Measurements from ENCODE around the gene ATXN1.

The ATXN1 gene

DNA sequence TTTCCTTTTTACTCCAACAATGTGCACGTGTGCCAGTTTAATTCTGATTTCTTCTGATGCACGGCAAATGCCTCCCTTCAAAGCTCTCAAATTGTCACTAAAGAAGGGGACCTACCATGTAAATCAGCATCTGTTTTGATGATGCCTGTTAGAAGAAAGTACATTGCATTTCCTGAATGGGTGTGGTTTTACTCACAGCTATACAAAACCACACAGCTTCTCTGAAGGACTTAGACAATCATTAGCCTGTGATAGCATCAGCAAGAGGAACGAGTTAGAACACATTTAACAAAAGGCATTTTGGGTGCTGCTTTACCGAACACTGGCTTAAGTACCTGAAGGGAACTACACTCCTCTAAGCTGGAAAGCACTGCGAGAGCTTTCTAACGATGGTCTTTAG, 109.4 kb downstream of the ATXN1 start:
- TF ChIP-seq ZNF426 (tag by site-specific recombination; IDR thresholded peaks at IDR 0.05) (no peak), ZFHX2 (tag by site-specific recombination; conservative IDR thresholded peaks at IDR 0.05) (no peak), ZNF223 (tag by site-specific recombination; IDR thresholded peaks at IDR 0.05) (no peak), ZBTB1 (tag by site-specific recombination; IDR thresholded peaks at IDR 0.05) (no peak), ZNF132 (tag by site-specific recombination; IDR thresholded peaks at IDR 0.05; ENCODE audit: borderline replicate concordance) (no peak), BCL11A (tag by site-specific recombination; IDR thresholded peaks at IDR 0.05; ENCODE audit: low read depth) (no peak), ZNF701 (tag by site-specific recombination; IDR thresholded peaks at IDR 0.05) (no peak), ZNF473 (tag by site-specific recombination; IDR thresholded peaks at IDR 0.05) (no peak), SCRT1 (tag by site-specific recombination; IDR thresholded peaks at IDR 0.05; ENCODE audit: borderline replicate concordance) (no peak), ZNF114 (tag by site-specific recombination; IDR thresholded peaks at IDR 0.05) (no peak)
- Histone ChIP-seq H3K27ac (ENCODE audit: extremely low read depth, low read depth, low read length) (no peak overlapping the region), H3K9me3 (ENCODE audit: control insufficient read depth, insufficient read depth, low read depth, low read length) (no peaks in the 10 kb centered on the region), H3K4me3 (ENCODE audit: low read depth, low read length) (no peak overlapping the region), H3K36me3 (ENCODE audit: control insufficient read depth in 2 of 2, insufficient read depth in 1 of 2, low read length in 2 of 2) (peaks cover 3 to 6% of the 10 kb centered on the region in 2 experiments), H3K4me1 (ENCODE audit: control insufficient read depth, insufficient read depth, low read length) (no peaks in the 10 kb centered on the region)
- POLR2A ChIA-PET, result no interaction called here
- CTCF ChIA-PET, result interaction anchor here (1.0 kb wide), 1 partner anchor 434 kb away, joined by 3 read pairs; no protein-coding TSS in a partner anchor

DNA sequence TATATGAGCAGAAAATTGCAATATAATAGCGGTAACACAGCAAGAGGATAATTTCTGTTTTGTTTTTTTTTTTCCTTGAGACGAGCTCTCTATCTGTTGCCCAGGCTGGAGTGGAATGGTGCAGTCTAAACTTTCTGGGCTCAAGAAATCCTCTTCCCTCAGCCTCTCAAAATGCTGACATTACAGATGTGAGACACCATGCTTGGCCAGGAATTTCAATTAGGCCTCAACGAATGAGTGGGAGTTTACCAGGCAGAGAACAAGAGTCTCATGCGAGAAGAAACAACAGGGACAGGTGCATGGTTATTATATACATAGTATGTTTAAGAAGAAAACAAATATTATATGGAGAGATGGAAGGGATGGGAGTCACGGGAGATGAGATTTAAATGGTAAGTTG, 111.4 kb downstream of the ATXN1 start:
- H3K27ac ChIP-seq (ENCODE audit: extremely low read depth, low read depth, low read length), result no peak overlapping the region
- H3K4me1 ChIP-seq (ENCODE audit: control insufficient read depth, insufficient read depth, low read length), result no peaks in the 10 kb centered on the region
- H3K36me3 ChIP-seq (ENCODE audit: control insufficient read depth in 2 of 2, insufficient read depth in 1 of 2, low read length in 2 of 2), result peaks cover 0 to 5% of the 10 kb centered on the region in 2 experiments; a peak in 2 of 3 replicates
- no peak overlapping the region for H3K4me3 ChIP-seq (ENCODE audit: low read depth, low read length)
- POLR2A ChIA-PET, result no interaction called here
- H3K9me3 ChIP-seq (ENCODE audit: control insufficient read depth, insufficient read depth, low read depth, low read length), result no peaks in the 10 kb centered on the region
- CTCF ChIA-PET, result interaction anchor here (0.8 to 0.9 kb wide), 2 partner anchors 137 to 145 kb away, joined by 3 read pairs; no protein-coding TSS in a partner anchor
- TF ChIP-seq WT1 (tag by site-specific recombination; IDR thresholded peaks at IDR 0.05), result no peak
- no peak for TF ChIP-seq MEIS1 (CRISPR knock-in tag; IDR thresholded peaks at IDR 0.05; ENCODE audit: borderline replicate concordance)
- TF ChIP-seq ZNF791 (tag by site-specific recombination; IDR thresholded peaks at IDR 0.05), result no peak
- TF ChIP-seq, protein P1, sequence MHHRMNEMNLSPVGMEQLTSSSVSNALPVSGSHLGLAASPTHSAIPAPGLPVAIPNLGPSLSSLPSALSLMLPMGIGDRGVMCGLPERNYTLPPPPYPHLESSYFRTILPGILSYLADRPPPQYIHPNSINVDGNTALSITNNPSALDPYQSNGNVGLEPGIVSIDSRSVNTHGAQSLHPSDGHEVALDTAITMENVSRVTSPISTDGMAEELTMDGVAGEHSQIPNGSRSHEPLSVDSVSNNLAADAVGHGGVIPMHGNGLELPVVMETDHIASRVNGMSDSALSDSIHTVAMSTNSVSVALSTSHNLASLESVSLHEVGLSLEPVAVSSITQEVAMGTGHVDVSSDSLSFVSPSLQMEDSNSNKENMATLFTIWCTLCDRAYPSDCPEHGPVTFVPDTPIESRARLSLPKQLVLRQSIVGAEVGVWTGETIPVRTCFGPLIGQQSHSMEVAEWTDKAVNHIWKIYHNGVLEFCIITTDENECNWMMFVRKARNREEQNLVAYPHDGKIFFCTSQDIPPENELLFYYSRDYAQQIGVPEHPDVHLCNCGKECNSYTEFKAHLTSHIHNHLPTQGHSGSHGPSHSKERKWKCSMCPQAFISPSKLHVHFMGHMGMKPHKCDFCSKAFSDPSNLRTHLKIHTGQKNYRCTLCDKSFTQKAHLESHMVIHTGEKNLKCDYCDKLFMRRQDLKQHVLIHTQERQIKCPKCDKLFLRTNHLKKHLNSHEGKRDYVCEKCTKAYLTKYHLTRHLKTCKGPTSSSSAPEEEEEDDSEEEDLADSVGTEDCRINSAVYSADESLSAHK (tag by site-specific recombination; IDR thresholded peaks at IDR 0.05), result no peak
- TF ChIP-seq ZNF335 (tag by site-specific recombination; conservative IDR thresholded peaks at IDR 0.05), result no peak
- TF ChIP-seq GLI2 (tag by site-specific recombination; IDR thresholded peaks at IDR 0.05; ENCODE audit: borderline replicate concordance, low read depth), result no peak
- TF ChIP-seq, protein P2, sequence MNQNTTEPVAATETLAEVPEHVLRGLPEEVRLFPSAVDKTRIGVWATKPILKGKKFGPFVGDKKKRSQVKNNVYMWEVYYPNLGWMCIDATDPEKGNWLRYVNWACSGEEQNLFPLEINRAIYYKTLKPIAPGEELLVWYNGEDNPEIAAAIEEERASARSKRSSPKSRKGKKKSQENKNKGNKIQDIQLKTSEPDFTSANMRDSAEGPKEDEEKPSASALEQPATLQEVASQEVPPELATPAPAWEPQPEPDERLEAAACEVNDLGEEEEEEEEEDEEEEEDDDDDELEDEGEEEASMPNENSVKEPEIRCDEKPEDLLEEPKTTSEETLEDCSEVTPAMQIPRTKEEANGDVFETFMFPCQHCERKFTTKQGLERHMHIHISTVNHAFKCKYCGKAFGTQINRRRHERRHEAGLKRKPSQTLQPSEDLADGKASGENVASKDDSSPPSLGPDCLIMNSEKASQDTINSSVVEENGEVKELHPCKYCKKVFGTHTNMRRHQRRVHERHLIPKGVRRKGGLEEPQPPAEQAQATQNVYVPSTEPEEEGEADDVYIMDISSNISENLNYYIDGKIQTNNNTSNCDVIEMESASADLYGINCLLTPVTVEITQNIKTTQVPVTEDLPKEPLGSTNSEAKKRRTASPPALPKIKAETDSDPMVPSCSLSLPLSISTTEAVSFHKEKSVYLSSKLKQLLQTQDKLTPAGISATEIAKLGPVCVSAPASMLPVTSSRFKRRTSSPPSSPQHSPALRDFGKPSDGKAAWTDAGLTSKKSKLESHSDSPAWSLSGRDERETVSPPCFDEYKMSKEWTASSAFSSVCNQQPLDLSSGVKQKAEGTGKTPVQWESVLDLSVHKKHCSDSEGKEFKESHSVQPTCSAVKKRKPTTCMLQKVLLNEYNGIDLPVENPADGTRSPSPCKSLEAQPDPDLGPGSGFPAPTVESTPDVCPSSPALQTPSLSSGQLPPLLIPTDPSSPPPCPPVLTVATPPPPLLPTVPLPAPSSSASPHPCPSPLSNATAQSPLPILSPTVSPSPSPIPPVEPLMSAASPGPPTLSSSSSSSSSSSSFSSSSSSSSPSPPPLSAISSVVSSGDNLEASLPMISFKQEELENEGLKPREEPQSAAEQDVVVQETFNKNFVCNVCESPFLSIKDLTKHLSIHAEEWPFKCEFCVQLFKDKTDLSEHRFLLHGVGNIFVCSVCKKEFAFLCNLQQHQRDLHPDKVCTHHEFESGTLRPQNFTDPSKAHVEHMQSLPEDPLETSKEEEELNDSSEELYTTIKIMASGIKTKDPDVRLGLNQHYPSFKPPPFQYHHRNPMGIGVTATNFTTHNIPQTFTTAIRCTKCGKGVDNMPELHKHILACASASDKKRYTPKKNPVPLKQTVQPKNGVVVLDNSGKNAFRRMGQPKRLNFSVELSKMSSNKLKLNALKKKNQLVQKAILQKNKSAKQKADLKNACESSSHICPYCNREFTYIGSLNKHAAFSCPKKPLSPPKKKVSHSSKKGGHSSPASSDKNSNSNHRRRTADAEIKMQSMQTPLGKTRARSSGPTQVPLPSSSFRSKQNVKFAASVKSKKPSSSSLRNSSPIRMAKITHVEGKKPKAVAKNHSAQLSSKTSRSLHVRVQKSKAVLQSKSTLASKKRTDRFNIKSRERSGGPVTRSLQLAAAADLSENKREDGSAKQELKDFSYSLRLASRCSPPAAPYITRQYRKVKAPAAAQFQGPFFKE (tag by site-specific recombination; IDR thresholded peaks at IDR 0.05; ENCODE audit: borderline replicate concordance), result no peak
- no peak for TF ChIP-seq ZNF416 (tag by site-specific recombination; IDR thresholded peaks at IDR 0.05)
- TF ChIP-seq ZEB2 (tag by site-specific recombination; IDR thresholded peaks at IDR 0.05), result no peak
- TF ChIP-seq KLF1 (tag by site-specific recombination; IDR thresholded peaks at IDR 0.05), result no peak
- TF ChIP-seq, protein P3, sequence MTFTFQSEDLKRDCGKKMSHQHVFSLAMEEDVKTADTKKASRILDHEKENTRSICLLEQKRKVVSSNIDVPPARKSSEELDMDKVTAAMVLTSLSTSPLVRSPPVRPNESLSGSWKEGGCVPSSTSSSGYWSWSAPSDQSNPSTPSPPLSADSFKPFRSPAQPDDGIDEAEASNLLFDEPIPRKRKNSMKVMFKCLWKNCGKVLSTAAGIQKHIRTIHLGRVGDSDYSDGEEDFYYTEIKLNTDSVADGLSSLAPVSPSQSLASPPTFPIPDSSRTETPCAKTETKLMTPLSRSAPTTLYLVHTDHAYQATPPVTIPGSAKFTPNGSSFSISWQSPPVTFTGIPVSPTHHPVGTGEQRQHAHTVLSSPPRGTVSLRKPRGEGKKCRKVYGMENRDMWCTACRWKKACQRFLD (tag by site-specific recombination; IDR thresholded peaks at IDR 0.05), result no peak
- no peak for TF ChIP-seq MYNN (tag by site-specific recombination; IDR thresholded peaks at IDR 0.05; ENCODE audit: borderline replicate concordance)
- TF ChIP-seq ZNF423 (tag by site-specific recombination; IDR thresholded peaks at IDR 0.05), result no peak
- TF ChIP-seq, protein P4, sequence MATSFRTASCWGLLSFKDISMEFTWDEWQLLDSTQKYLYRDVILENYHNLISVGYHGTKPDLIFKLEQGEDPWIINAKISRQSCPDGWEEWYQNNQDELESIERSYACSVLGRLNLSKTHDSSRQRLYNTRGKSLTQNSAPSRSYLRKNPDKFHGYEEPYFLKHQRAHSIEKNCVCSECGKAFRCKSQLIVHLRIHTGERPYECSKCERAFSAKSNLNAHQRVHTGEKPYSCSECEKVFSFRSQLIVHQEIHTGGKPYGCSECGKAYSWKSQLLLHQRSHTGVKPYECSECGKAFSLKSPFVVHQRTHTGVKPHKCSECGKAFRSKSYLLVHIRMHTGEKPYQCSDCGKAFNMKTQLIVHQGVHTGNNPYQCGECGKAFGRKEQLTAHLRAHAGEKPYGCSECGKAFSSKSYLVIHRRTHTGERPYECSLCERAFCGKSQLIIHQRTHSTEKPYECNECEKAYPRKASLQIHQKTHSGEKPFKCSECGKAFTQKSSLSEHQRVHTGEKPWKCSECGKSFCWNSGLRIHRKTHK (tag by site-specific recombination; IDR thresholded peaks at IDR 0.05), result no peak
- TF ChIP-seq, protein P5, sequence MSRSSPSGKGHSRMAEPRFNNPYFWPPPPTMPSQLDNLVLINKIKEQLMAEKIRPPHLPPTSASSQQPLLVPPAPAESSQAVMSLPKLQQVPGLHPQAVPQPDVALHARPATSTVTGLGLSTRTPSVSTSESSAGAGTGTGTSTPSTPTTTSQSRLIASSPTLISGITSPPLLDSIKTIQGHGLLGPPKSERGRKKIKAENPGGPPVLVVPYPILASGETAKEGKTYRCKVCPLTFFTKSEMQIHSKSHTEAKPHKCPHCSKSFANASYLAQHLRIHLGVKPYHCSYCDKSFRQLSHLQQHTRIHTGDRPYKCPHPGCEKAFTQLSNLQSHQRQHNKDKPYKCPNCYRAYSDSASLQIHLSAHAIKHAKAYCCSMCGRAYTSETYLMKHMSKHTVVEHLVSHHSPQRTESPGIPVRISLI (tag by site-specific recombination; IDR thresholded peaks at IDR 0.05), result no peak
